Colonic mucosa (tissue), 4 donors: ENCODE results near the gene TMC6. TPM values are rescaled to one million over a fixed set of nuclear protein-coding genes. Genes with fewer than 3 reads are reported as not detected.

Source experiments
- DNase-seq: peaks from one replicate; pipeline ENCODE4 v3.0.0-alpha.2; 2020
- H3K27ac ChIP-seq: fragments of 200-600 bp; one replicate; pipeline ENCODE4 v1.8.0; 2021
- H3K27me3 ChIP-seq: fragments of 200-600 bp; one replicate; pipeline ENCODE4 v1.8.0; 2021
- H3K36me3 ChIP-seq: fragments of 200-600 bp; one replicate; pipeline ENCODE4 v1.8.0; 2021
- H3K4me1 ChIP-seq: fragments of 200-600 bp; one replicate; pipeline ENCODE4 v1.8.0; 2021; ENCODE audit warnings: mild to moderate bottlenecking
- H3K4me3 ChIP-seq: fragments of 200-600 bp; one replicate; pipeline ENCODE4 v1.8.0; 2021
- H3K9ac ChIP-seq, 2 donors: one replicate each; pipeline ENCODE4 v1.7.0; 2013; ENCODE audit warnings: control low read depth in 2 of 2, low read depth in 2 of 2, low read length in 2 of 2
- H3K9me3 ChIP-seq: fragments of 200-600 bp; one replicate; pipeline ENCODE4 v1.8.0; 2021
- CTCF ChIP-seq: fragments of 200-600 bp; IDR thresholded peaks from one replicate; pipeline ENCODE4 v1.8.0; 2022; ENCODE audit warnings: antibody characterized with exemption, mild to moderate bottlenecking
- intact Hi-C: fragments of 100-400 bp; cut with DNase I; formaldehyde crosslinking; loops from one replicate; pipeline ENCODE4 v1.14.1; 2022
- total RNA-seq, 2 donors: library from RNA; stranded (reverse); fragmentation: NEBNext Ultra II Directional in 1 of 2; extraction: Animal tissue kit (Norgen Biotek cat#: 25700) in 1 of 2; gene quantifications; one replicate each; pipeline ENCODE4 v1.2.1, GENCODE V29; 2021
- donor health status: healthy.
- donor health status: DM: no; HTN: no; CAD: no.
- donor health status: DM: no; HTN: no; CAD: no.

The TMC6 gene
- total RNA-seq, 2 donors from 2014 or later = 108 to 159 TPM

- DNase-seq = no peak
- Histone ChIP-seq H3K4me1 (no peaks in the 10 kb centered on the region), H3K9me3 (no peaks in the 10 kb centered on the region), H3K27me3 (no peaks in the 10 kb centered on the region), H3K9ac (no peak overlapping the region), H3K27ac (no peak overlapping the region), H3K4me3 (no peak overlapping the region), H3K36me3 (peaks cover 3% of the 10 kb centered on the region)
- TF ChIP-seq CTCF = no peak
- intact Hi-C loops = no loop called here
These were observed 19.1 kb downstream of the TMC6 start for GRCh38 chr17:78109489-78109761.

GRCh38 chr17:78108726-78109488 is 19.6 kb downstream of the TMC6 start:
- no peak overlapping the region for H3K9ac ChIP-seq
- intact Hi-C loops = no loop called here
- TF ChIP-seq CTCF = no peak
- H3K27ac ChIP-seq = no peak overlapping the region
- H3K4me3 ChIP-seq = no peak overlapping the region
- DNase-seq = no peak
- H3K27me3 ChIP-seq = no peaks in the 10 kb centered on the region
- H3K36me3 ChIP-seq = peaks cover 3% of the 10 kb centered on the region
- H3K4me1 ChIP-seq = no peaks in the 10 kb centered on the region
- no peaks in the 10 kb centered on the region for H3K9me3 ChIP-seq

- intact Hi-C loops = no loop called here
- Histone ChIP-seq H3K9me3 (no peaks in the 10 kb centered on the region), H3K9ac (no peak overlapping the region), H3K27me3 (no peaks in the 10 kb centered on the region), H3K36me3 (peaks cover 3% of the 10 kb centered on the region), H3K4me1 (no peaks in the 10 kb centered on the region), H3K27ac (no peak overlapping the region), H3K4me3 (no peak overlapping the region)
- no peak for DNase-seq
- no peak for TF ChIP-seq CTCF
These were observed 20.4 kb downstream of the TMC6 start for GRCh38 chr17:78107976-78108725.

- intact Hi-C loops = no loop called here
- DNase-seq = no peak
- no peak for TF ChIP-seq CTCF
- Histone ChIP-seq H3K4me3 (no peak overlapping the region), H3K9me3 (no peaks in the 10 kb centered on the region), H3K36me3 (peaks cover 3% of the 10 kb centered on the region), H3K27me3 (no peaks in the 10 kb centered on the region), H3K4me1 (no peaks in the 10 kb centered on the region), H3K27ac (no peak overlapping the region), H3K9ac (no peak overlapping the region)
These were observed 21.1 kb downstream of the TMC6 start for GRCh38 chr17:78107457-78107856.

- H3K4me1 ChIP-seq = no peaks in the 10 kb centered on the region
- intact Hi-C loops = no loop called here
- H3K36me3 ChIP-seq = no peaks in the 10 kb centered on the region
- no peak overlapping the region for H3K4me3 ChIP-seq
- no peak overlapping the region for H3K9ac ChIP-seq
- no peaks in the 10 kb centered on the region for H3K9me3 ChIP-seq
- no peaks in the 10 kb centered on the region for H3K27me3 ChIP-seq
- H3K27ac ChIP-seq = no peak overlapping the region
- no peak for TF ChIP-seq CTCF
- no peak for DNase-seq
These were observed 22.3 kb downstream of the TMC6 start for GRCh38 chr17:78106211-78106610.
